GM23338 (cell line): ENCODE results near the gene NTM.

ENCODE experiments used
- EZH2 ChIP-seq: fragments of 200-600 bp; sonication (generic); IDR thresholded peaks from one replicate; pipeline ENCODE4 v1.8.0; 2017; ENCODE audit warnings: antibody characterized with exemption, mild to moderate bottlenecking, low read depth; ENCODE audit not compliant: unreplicated experiment
- TF ChIP-seq, protein P1 (sequence below), 2 experiments: fragments of 200-600 bp in 1 of 2; sonication (generic) in 1 of 2; conservative IDR thresholded peaks; 2 replicates each; pipeline versions ENCODE4 v1.5.1 to v1.6.1; 2016 to 2017; ENCODE audit warnings: antibody characterized with exemption in 2 of 2, low read depth in 2 of 2, mild to moderate bottlenecking in 2 of 2, moderate library complexity in 1 of 2
- TF ChIP-seq, protein P2 (sequence below): IDR thresholded peaks from one replicate; pipeline ENCODE4 v1.6.1; 2018; ENCODE audit warnings: antibody characterized with exemption; ENCODE audit not compliant: unreplicated experiment

DNA sequence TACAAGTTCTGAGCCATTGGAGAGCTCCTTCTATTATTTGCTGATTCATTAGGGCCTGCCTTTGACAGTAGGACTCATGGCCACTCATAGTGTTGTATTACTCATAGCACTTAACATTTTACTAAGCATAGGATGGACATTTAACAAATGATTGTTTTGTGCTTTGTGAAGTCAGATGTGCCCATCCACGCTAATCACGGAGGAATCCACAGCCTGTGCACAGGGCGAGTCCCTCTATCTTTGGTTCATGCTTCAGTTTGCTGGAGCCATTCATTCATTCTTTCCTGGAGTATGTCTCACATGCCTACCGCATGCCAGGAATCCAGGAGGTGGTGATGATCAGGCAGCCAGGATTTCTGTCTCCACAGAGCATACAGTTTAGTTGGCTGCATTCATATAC is 254.1 kb downstream of the NTM start:
- TF ChIP-seq, protein P1, sequence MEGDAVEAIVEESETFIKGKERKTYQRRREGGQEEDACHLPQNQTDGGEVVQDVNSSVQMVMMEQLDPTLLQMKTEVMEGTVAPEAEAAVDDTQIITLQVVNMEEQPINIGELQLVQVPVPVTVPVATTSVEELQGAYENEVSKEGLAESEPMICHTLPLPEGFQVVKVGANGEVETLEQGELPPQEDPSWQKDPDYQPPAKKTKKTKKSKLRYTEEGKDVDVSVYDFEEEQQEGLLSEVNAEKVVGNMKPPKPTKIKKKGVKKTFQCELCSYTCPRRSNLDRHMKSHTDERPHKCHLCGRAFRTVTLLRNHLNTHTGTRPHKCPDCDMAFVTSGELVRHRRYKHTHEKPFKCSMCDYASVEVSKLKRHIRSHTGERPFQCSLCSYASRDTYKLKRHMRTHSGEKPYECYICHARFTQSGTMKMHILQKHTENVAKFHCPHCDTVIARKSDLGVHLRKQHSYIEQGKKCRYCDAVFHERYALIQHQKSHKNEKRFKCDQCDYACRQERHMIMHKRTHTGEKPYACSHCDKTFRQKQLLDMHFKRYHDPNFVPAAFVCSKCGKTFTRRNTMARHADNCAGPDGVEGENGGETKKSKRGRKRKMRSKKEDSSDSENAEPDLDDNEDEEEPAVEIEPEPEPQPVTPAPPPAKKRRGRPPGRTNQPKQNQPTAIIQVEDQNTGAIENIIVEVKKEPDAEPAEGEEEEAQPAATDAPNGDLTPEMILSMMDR (conservative IDR thresholded peaks at IDR 0.05; ENCODE audit: low read depth in 2 of 2): no peak
- TF ChIP-seq EZH2: no peak
- TF ChIP-seq, protein P2, sequence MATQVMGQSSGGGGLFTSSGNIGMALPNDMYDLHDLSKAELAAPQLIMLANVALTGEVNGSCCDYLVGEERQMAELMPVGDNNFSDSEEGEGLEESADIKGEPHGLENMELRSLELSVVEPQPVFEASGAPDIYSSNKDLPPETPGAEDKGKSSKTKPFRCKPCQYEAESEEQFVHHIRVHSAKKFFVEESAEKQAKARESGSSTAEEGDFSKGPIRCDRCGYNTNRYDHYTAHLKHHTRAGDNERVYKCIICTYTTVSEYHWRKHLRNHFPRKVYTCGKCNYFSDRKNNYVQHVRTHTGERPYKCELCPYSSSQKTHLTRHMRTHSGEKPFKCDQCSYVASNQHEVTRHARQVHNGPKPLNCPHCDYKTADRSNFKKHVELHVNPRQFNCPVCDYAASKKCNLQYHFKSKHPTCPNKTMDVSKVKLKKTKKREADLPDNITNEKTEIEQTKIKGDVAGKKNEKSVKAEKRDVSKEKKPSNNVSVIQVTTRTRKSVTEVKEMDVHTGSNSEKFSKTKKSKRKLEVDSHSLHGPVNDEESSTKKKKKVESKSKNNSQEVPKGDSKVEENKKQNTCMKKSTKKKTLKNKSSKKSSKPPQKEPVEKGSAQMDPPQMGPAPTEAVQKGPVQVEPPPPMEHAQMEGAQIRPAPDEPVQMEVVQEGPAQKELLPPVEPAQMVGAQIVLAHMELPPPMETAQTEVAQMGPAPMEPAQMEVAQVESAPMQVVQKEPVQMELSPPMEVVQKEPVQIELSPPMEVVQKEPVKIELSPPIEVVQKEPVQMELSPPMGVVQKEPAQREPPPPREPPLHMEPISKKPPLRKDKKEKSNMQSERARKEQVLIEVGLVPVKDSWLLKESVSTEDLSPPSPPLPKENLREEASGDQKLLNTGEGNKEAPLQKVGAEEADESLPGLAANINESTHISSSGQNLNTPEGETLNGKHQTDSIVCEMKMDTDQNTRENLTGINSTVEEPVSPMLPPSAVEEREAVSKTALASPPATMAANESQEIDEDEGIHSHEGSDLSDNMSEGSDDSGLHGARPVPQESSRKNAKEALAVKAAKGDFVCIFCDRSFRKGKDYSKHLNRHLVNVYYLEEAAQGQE: no peak
